SK-N-DZ (cell line): ENCODE results near the gene GCK.
A peak's percentile ranks its signal among the peaks of the same experiment; 100 is the strongest.

ENCODE experiments used
- DNase-seq: peaks from one replicate; pipeline ENCODE4 v3.0.0-alpha.2; 2015; ENCODE audit warnings: low spot score

GCK gene

DNA sequence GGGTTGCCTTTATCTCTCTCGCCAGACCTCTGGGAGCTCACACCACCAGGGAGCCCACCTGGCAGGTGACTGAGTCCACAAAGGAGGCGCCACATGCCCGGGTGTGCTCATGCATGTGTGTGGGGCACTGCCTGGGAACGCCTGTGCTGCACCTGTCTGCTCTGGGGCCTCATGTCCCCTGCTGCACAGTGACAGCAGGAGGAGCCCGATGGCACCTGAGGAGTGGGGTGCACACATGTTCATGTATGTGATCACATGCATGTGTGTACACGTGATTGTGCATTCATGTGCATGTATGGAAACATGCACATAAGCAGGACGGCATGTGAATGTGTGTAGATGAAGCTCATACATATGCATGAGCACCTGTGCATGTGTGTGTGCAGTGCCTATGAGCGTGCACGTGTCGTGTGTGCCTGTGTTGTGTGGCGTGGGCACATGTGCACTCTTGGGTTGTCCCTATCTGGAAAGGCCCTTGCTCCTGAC, 33.6 kb upstream of the GCK start:
- DNase-seq: no peak

- DNase-seq: no peak
Observed at GRCh38 chr7:44222074-44222473, 32.8 kb upstream of the GCK start.

DNA sequence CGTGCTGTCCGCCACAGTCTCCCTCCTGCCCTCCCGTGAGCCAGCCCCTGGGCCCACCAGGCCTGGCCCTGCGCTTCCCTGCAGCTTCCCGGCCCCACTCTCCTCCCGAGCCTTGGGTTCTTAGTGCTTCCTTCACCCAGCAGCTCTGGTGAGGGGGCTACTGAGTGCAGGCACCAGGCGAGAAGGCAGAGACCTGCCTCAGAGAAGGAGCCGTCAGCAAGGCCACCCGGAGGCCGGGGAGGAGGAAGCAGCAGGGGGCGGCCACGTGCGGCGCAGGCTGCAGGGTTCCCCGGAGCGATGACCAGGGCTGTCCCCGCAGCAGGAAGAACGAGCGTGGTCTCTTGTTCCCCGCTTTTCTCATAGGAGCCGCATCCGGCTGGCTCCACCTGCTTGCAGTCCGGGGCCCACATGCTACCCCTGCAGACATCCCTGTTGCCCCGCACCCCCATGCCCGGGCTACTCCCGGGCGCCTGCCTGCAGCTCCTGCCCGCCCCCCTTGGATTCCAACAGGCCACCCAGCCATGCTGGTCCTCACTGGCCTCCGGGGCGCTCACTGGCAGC, 32.1 kb upstream of the GCK start:
- peak; percentile 71 for DNase-seq

- no peak for DNase-seq
Observed at GRCh38 chr7:44220358-44221112, 31.3 kb upstream of the GCK start.

DNA sequence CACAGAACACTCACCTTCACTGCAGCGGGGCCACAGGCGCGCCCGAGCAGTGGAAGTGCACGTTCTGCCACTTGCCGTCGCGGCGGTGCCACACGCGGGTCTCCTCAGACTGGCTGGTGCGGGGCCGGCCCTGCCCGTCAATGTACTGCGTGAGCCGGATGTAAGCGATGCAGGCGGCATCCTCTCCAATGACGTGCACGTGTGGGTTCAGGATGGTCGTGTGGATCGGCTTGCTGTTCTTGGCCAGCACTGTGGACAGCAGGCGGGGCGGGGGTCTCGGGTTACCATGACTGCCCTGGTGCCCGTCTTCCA, 30.8 kb upstream of the GCK start:
- DNase-seq: no peak

DNA sequence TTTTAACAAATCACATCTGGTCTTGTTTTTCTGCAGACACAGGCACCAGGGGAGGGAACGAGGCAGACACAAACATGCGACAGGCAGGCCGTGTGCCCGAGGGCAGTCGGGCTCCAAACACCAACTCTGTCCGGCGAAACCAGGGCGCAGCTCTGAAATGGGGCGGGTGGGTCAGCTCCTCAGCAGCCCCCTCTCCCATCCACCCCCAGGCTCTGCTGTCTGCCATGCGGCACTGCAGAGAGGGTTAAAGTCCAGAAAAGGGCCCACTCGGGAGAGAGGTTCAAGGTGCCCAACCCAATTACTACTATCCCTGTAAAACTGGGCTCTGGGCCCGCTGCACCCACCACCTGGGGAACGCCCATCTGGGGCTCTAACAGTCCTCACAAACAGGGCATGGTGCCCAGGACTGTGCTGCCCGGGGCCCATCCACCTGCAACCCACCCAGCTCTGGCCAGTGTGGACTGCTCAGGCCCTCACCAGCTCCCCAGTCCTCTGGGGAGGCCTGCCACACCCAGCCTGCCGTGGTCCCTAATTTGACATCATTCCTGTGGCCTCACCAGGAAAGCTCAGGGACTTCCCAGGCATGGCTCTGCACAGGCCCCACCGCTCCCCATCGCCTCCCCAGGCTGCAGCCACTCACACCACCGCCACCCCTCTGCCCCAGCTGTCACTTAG, 30.3 kb upstream of the GCK start:
- DNase-seq: no peak

DNA sequence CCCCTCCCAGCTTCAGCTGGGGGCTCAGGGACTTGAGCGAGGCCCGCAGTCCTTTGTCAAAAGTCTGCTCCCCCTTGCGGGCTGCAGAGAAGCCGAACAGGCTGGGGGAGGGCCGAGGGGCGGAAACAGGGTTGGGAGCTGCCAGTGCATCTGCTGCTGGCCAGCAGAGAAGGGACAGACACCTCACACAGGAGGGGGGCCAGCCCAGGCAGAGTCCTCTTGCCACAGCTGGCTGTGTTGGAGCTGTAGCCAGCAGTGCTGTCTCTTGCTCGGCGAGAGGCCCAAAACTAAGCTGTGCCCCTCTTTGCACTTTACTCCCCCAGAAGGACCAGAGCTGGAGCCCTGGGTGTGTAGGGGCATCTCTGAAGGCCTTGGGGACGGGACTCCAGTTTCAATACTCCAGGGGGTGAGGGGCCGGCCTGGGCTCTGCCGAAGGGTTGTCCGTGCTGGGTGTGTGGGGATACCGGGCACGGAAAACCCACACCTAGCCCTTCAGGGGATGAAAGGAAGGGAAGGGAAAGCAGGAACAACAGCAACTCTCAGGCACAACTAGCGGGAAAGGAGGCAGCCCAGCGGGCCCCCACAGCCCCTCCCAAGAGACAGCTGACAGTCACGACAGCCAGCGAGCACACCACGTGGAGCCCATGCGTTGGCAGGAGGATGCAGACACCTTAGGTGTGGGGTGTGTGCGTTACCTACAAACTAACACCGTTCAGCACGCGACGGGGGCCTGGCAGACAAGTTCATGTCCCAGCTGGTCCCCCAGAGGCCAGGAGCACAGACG, 29.4 kb upstream of the GCK start:
- peak; percentile 86 for DNase-seq

DNA sequence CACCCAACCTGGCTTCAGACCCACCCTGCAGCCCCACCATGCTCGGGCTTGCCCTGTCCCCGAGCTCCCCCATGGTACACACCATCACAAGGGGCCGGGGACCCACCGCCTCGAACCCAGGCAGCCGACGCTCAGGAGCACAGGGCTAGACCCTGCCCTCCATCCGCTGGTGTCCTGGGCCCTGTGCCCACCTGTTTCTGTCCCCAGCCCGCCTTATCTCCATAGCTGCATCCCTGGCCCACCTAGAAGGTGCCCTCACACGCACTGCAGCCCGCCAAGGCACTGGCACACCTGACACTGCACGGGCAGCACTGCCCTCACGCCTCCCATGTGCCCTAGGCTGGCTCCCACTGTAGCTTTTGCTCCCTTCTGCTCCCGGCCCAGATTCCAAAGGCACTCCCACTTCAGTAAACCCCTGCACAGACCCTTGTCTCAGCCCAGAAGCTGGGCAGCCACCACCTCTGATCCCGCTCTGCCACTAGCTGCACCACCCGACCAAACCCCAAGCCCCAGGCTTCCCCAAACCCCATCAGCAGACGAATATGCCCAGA, 28.7 kb upstream of the GCK start:
- no peak for DNase-seq

- no peak for DNase-seq
Observed at GRCh38 chr7:44217223-44217714, 28.0 kb upstream of the GCK start.

DNA sequence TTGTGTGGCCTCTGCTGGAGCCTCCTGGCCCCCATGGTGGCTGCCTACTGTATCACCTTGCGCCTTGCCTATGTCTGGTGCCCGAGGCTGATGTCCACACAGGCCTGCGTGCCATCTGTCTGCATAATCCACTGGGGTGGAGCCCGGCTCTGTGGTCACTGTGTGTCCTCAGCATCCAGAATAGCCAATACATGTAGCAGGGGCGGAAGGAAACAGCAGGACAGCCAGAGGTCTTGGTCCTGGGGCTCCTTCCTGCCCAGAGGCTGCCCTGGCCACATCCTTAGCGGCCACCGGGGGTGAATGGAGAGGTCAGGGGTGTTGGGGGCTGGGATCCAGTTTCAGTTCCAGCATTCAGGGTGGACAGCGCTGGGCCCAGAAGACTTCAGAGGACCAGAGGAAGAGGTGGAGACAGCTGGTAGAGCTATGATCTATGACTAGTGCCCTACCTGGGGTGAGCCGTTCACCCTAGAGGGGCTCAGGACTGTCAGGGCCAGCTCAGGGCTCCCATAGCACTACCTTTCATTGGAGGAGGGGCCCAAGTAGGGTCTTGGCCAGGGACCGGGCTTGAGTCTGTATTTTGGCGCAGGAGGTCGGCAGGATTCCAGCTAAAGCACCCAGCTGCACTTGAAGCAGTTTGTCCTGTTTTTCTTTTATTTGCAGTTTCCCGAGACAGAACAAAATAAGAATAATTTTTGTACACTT, 27.4 kb upstream of the GCK start:
- DNase-seq: no peak

DNA sequence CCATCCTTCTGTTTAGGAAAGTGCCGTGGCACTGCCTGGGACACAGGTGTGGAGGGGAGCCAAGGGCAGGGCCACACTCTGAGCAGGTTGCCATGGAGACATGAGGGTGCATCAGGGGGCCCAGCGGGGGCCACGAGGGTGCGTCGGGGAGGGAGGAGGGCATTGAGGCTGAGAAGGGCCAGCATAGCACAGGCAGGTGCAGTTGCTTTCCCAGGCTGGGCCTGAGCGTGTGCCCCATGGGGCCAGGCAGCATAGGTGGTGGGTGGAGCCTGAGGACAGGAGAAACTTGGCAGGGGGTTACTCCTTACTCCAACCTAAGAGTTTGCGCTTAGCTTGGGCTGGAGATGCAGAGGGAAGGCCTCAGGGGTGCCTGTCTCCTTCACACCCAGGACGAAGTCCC, 26.8 kb upstream of the GCK start:
- no peak for DNase-seq

DNA sequence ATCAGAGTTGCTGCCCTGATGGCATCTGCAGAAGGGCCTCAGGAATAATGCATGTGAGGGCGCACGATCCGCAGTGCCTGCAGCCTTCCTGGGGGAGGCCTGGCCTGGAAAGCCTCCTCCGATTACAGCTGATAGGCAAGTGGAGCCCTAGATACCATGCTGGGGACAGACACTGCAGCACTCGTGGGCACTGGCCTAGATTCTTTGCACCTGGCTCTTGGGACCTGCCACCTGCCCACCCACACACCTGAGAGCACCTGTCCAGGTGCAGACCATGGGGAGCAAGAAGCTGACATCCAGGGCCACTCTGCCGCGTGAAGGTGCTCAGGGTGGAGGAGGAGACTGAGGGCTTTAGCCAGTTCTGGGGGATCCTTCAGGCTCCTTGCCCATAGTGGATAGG, 26.3 kb upstream of the GCK start:
- no peak for DNase-seq

- DNase-seq: no peak
Observed at GRCh38 chr7:44213877-44214388, 24.7 kb upstream of the GCK start.

- DNase-seq: no peak
Observed at GRCh38 chr7:44213206-44213876, 24.1 kb upstream of the GCK start.

DNA sequence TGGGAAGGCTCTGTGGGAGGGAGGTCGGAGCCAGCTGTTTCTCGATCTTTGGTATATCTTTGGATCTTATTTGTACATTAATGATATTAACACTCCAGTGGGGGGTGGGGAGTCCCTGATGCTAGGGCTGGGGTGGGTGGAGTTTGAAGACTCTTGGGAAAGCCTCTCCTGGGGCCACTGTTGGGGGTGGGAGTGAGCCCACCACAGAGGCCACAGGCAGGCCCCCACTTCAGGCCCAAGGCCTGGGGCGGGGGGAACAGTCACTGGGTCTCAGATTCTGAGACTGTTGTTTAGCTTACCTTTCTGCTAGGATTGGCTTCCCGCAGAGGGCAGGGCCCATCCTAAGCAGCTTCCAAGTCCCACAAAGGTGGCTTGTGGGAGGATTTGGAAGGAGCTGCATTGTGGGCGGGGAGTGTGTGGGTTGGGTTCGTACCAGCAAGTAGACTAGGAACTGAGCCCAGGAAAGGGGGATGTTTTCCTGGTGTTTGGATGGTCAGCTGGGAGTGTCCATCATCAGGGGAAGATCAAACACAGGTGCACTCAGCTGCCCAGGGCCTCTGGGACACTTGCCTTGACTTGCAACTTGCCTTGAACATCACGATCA, 23.4 kb upstream of the GCK start:
- no peak for DNase-seq

GRCh38 chr7:44212018-44212417, 22.8 kb upstream of the GCK start:
- no peak for DNase-seq

GRCh38 chr7:44211126-44211675, 22.0 kb upstream of the GCK start:
- no peak for DNase-seq

DNA sequence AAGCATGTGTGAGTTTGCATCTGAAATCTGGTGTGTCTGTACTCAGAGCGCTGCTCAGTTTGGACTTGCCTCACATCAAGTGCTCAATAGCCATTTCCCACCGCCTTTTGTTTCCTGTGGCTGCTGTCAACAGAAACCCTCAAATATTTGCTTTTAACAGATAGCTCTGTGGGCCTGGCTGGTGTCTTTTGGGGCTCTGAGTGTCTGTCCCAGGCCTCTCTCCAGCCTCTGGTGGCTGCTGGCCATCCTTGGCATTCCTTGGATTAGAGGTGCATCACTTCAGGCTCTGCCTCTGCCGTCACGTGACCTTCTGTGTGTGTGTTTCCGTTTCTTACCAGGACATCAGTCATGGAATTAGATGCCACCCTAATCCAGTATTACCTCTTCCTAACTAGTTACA, 20.9 kb upstream of the GCK start:
- DNase-seq: no peak

GRCh38 chr7:44208085-44208484, 18.8 kb upstream of the GCK start:
- no peak for DNase-seq

DNA sequence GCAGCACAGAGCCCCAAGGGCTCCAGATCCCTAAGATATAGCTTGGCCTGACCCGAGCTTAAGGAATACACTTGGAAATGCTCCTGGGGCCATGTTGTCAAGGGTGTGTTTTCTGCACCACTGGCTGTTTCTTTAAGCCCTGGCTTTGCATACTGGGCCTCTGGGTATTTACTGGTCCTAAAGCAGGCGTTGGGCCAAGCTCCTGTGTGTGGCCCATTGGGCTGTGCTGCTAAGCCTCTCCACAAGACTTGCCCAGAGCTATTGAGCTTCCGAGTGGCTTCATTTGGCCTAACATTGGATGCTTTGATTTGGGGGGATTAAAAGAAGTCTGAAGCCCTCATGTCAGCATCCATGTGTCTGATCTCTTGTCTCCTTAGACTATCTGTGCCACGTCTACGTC, 16.8 kb upstream of the GCK start:
- no peak for DNase-seq
